ENCODE results near the gene ANXA6.

The ANXA6 gene

GRCh38 chr5:151084363-151084762 is 73.2 kb downstream of the ANXA6 start:
- in situ Hi-C loops (cut with MboI; ENCODE audit: low sequenced_read_pairs) = no loop called here

GRCh38 chr5:151083081-151083676 is 74.4 kb downstream of the ANXA6 start:
- in situ Hi-C loops (cut with MboI; ENCODE audit: low sequenced_read_pairs) = no loop called here

GRCh38 chr5:151082282-151082902 is 75.2 kb downstream of the ANXA6 start:
- in situ Hi-C loops (cut with MboI; ENCODE audit: low sequenced_read_pairs) = no loop called here

GRCh38 chr5:151081431-151082281 is 75.9 kb downstream of the ANXA6 start:
- in situ Hi-C loops (cut with MboI; ENCODE audit: low sequenced_read_pairs) = no loop called here

- in situ Hi-C loops (cut with MboI; ENCODE audit: low sequenced_read_pairs) = no loop called here
These were observed 76.8 kb downstream of the ANXA6 start, which contains the start of gene TNIP1 for GRCh38 chr5:151080613-151081430. Gene TNIP1, minus strand, starts transcription at chr5:151081034. Its CDS starts 15,939 bp downstream, at chr5:151065095.

GRCh38 chr5:151079838-151080612 is 77.6 kb downstream of the ANXA6 start:
- in situ Hi-C loops (cut with MboI; ENCODE audit: low sequenced_read_pairs) = no loop called here

- in situ Hi-C loops (cut with MboI; ENCODE audit: low sequenced_read_pairs) = no loop called here
These were observed 78.9 kb downstream of the ANXA6 start for GRCh38 chr5:151078490-151079262.

GRCh38 chr5:151077967-151078366 is 79.6 kb downstream of the ANXA6 start:
- in situ Hi-C loops (cut with MboI; ENCODE audit: low sequenced_read_pairs) = no loop called here

GRCh38 chr5:151077419-151077818 is 80.2 kb downstream of the ANXA6 start:
- in situ Hi-C loops (cut with MboI; ENCODE audit: low sequenced_read_pairs) = no loop called here

- in situ Hi-C loops (cut with MboI; ENCODE audit: low sequenced_read_pairs) = no loop called here
These were observed 81.0 kb downstream of the ANXA6 start for GRCh38 chr5:151076616-151077015.

- in situ Hi-C loops (cut with MboI; ENCODE audit: low sequenced_read_pairs) = no loop called here
These were observed 81.8 kb downstream of the ANXA6 start for GRCh38 chr5:151075698-151076331.

- in situ Hi-C loops (cut with MboI; ENCODE audit: low sequenced_read_pairs) = no loop called here
These were observed 83.0 kb downstream of the ANXA6 start for GRCh38 chr5:151074557-151074956.

- in situ Hi-C loops (cut with MboI; ENCODE audit: low sequenced_read_pairs) = no loop called here
These were observed 84.3 kb downstream of the ANXA6 start for GRCh38 chr5:151073280-151073679.

GRCh38 chr5:151072630-151073025 is 85.0 kb downstream of the ANXA6 start:
- in situ Hi-C loops (cut with MboI; ENCODE audit: low sequenced_read_pairs) = no loop called here

- in situ Hi-C loops (cut with MboI; ENCODE audit: low sequenced_read_pairs) = no loop called here
These were observed 85.5 kb downstream of the ANXA6 start for GRCh38 chr5:151071848-151072629.

GRCh38 chr5:151071021-151071420 is 86.6 kb downstream of the ANXA6 start:
- in situ Hi-C loops (cut with MboI; ENCODE audit: low sequenced_read_pairs) = no loop called here

GRCh38 chr5:151070449-151070848 is 87.1 kb downstream of the ANXA6 start:
- in situ Hi-C loops (cut with MboI; ENCODE audit: low sequenced_read_pairs) = no loop called here

Measured in HL-60/S4 treated with phorbol 12-myristate 13-acetate at 8.2 ng/mL for 4 days and 3 days (cell line).